Liver (tissue), 3 donors: ENCODE measurements around the gene AHCY.

ENCODE experiments used
- SP1 ChIP-seq: IDR thresholded peaks from 2 replicates; pipeline ENCODE4 v1.6.1; 2018; ENCODE audit warnings: antibody characterized with exemption, mild to moderate bottlenecking
- TF ChIP-seq, protein P1 (sequence below): fragments of 150-350 bp; IDR thresholded peaks from 2 replicates; pipeline ENCODE4 v1.5.1; 2017; ENCODE audit warnings: improper control_type of control experiment, low read depth, low read length; ENCODE audit not compliant: missing input control
- TF ChIP-seq, protein P2 (sequence below): IDR thresholded peaks from 2 replicates; pipeline ENCODE4 v1.6.1; 2016; ENCODE audit warnings: antibody characterized with exemption
- donor health status: healthy.
- donor health status: healthy.

DNA sequence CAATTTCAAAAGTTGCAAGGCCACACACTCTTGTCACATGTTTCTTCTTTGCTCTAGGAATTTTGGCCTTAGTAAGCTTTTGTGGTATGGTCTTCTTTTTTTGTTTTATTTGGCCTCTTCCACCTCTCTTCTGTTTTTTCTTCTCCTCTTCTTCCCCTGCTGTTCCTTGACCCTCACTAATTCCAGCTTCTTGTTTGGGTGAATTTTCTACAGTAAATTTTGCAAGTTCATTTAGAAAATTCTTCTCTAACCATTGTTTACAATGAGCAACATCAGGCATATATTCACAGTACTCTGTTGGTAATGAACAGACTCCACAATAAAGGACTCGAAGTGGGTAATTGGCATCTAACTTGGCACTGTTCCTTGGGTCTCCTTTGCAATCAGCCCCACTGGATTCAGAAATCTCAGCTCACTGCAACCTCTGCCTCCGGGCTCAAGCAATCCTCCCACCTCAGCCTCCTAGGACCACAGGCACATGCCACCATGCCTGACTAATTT is 57.0 kb downstream of the AHCY start:
- TF ChIP-seq, protein P1, sequence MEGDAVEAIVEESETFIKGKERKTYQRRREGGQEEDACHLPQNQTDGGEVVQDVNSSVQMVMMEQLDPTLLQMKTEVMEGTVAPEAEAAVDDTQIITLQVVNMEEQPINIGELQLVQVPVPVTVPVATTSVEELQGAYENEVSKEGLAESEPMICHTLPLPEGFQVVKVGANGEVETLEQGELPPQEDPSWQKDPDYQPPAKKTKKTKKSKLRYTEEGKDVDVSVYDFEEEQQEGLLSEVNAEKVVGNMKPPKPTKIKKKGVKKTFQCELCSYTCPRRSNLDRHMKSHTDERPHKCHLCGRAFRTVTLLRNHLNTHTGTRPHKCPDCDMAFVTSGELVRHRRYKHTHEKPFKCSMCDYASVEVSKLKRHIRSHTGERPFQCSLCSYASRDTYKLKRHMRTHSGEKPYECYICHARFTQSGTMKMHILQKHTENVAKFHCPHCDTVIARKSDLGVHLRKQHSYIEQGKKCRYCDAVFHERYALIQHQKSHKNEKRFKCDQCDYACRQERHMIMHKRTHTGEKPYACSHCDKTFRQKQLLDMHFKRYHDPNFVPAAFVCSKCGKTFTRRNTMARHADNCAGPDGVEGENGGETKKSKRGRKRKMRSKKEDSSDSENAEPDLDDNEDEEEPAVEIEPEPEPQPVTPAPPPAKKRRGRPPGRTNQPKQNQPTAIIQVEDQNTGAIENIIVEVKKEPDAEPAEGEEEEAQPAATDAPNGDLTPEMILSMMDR = no peak
- TF ChIP-seq, protein P2, sequence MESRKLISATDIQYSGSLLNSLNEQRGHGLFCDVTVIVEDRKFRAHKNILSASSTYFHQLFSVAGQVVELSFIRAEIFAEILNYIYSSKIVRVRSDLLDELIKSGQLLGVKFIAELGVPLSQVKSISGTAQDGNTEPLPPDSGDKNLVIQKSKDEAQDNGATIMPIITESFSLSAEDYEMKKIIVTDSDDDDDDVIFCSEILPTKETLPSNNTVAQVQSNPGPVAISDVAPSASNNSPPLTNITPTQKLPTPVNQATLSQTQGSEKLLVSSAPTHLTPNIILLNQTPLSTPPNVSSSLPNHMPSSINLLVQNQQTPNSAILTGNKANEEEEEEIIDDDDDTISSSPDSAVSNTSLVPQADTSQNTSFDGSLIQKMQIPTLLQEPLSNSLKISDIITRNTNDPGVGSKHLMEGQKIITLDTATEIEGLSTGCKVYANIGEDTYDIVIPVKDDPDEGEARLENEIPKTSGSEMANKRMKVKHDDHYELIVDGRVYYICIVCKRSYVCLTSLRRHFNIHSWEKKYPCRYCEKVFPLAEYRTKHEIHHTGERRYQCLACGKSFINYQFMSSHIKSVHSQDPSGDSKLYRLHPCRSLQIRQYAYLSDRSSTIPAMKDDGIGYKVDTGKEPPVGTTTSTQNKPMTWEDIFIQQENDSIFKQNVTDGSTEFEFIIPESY = no peak
- no peak for TF ChIP-seq SP1
